Inferior parietal cortex (tissue), 1 donor: ENCODE results near the gene ZNF555.
"Not testable (repeated sequence)": the region's sequence is repeated elsewhere in the genome, so short reads cannot be mapped to it uniquely, and the experiment has no call there.

Experiments
- DNase-seq: peaks from one replicate; pipeline ENCODE4 v3.0.0-alpha.2; 2016; ENCODE audit errors: extremely low spot score

Gene ZNF555

DNA sequence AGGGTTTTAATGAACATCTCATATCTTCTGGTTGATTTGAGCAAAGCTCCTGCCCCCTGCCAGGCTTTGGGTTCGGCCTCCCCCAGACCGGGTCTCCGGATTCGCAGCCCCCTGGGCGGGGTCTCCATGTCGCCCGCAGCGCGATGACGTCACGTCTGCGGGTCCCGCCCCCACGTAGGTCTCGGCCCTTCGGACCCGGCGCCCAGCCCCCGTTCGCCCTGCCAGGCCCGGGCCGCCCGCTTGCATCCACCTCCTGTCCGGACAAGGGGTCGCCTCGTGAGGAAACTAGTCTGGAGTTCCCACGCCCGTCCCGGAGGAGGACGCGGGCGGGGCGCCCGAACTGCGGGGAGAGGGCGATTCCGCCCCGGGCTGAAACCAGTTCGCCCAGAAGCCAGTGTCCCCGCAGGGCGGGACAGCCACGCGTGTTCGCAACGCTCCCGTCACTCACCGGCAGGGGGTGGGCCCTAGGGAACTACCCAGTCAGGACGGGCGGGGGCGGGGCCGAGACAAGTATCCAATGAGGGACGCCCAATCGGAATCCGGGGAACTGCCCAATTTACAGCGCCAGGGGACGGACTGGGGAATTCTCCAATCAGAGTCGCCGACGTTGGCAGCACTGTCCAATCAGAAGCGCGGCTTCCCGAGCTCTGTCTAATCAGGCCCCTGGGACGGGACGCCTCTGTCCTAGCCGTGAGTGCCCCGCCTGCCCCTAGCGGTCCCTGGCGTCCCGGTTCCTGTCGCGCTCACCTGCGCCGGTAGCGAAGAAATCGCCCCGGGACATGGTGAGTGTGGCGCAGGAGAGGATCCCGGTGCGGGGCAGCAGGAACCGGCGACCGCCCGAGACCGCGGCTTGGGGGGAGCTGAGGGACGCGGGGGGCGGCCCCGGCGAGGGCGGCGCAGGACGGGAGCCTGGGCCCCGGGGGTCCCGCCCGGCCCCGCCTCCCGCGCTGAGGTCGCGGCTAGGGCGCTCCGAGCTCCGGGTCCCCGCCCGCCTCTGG lies at the start of gene ZNF555:
ZNF555 (plus strand) TSS at position 682 of the 998 bp plus-strand sequence; CDS start at position 780, 98 bp downstream.
- DNase-seq = peak; percentile 99

GRCh38 chr19:2791876-2792275 lies 49.4 kb upstream of the ZNF555 start:
- DNase-seq = no peak

DNA sequence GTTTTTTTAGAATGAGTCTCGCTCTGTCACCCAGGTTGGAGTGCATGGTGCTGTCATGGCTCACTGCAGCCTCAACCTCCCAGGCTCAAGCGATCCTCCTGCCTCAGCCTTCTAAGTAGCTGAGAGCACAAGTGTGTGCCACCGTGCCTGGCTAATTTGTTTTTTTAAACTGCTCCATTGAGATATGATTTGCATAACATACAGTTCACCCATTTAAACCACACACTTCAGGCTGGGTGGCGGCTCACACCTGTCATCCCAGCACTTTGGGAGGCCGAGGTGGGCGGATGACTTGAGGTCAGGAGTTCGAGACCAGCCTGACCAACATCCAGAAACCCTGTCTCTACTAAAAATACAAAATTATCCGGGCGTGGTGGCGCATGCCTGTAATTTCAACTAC lies 48.6 kb upstream of the ZNF555 start:
- not testable (repeated sequence) for DNase-seq

DNA sequence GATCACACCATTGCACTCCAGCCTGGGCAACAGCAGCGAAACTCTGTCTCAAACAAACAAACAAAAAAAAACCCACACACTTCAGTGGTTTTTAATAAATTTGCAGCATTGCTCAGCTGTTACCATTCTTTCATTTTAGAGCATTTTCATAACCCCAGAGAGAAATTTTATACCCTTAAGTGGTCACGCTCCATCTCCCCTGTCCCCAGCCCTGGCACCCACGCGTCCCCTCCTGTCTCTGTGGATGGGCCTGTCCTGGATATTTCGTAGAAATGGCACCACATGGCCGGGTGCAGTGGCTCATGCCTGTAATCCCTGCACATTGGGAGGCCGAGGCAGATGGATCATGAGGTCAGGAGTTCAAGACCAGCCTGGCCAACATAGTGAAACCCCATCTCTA lies 48.1 kb upstream of the ZNF555 start:
- no peak for DNase-seq

DNA sequence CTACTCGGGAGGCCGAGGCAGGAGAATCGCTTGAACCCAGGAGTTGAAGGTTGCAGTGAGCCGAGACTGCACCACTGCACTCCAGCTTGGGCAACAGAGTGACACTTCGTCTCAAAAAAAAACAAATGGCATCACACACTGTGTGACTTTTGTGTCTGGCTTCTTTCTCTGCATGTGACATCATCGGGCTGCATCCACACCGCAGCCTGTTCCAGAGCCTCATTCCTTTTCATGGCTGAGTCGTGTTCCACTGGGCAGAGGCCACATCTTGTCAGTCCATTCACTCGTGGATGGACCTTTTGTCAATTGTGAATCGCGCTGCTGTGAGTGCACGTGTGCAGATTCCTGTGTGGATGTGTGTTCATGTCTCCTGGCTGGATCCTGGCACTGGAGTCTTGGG lies 47.7 kb upstream of the ZNF555 start:
- DNase-seq = no peak

DNA sequence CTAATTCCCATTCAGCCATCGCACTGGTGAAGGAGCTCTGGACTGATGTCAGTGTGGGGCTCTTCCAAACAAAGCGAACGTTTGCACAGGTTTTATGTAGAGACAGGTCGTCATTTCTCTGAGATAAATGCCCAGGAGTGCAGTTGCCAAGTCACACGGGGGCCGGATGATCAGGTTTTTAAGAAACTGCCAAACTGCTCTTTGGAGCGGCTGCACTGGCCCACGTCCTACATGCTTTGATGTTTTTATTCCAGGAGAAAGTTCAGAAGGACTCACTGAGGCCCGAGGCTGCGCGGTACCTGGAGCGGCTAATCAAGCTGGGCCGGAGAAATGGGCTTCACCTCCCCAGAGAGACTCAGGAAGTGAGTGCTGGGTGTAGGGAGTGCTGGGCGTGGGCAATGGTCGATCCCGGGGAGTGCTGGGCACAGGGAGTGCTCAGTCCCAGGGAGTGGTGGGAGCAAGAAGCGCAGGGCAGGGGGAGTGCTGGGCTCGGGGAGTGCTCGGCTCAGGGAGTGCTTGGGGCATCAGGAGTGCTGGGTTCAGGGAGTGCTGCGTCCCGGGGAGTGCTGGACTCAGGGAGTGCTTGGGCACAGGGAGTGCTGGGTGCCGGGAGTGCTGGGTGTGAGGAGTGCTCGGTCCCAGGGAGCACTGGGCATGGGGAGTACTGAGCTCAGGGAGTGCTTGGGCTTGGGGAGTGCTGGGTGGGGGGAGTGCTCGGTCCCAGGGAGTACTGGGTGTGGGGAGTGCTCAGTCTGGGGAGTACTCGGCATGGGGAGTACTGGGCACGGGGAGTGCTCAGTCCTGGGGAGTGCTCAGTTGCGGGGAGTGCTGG lies 45.2 kb upstream of the ZNF555 start:
- no peak for DNase-seq

- DNase-seq = no peak
Measured at GRCh38 chr19:2796659-2797266, 44.5 kb upstream of the ZNF555 start.

- no peak for DNase-seq
Measured at GRCh38 chr19:2797280-2797679, 44.0 kb upstream of the ZNF555 start.

DNA sequence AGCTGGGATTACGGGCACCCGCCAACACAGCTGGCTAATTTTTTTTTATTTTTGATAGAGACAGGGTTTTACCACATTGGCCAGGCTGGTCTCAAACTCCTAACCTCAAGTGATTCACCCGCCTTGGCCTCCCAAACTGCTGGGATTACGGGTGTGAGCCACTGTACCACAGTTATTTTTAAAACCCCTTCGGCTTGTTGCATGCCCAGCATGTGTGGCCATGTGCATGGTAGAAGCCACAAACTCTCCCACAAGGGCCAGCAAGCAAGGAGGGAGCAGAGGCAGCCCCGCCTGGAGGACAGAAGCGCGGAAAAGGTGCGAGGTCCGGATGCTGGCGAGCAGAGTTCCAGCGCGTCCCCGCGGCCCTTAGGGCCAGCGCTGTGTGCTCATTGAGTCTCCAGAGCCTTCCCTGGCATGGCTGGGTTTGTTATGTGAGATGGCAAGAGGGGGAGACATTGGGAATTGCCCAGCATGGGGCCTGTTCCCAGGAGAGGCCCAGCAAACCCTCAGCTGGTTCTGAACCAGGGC lies 43.1 kb upstream of the ZNF555 start:
- DNase-seq = no peak

DNA sequence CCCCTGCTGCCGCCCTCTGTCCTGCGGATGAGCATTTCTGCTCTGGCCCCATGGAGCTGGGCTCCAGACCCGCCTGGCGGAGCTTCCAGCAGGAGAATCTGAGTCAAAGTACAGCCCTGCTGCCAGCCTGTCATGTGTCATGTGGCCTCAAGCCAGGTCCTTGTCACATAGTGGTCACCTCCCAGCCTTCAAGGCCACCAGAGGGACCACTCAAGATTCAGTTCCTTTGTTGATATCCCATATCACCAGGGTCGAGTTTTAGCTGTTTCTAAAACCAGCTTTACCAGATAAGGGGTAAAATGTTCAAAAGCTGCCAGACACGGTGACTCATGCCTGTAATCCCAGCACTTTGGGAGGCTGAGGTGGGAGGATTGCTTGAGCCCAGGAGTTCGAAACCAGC lies 42.5 kb upstream of the ZNF555 start:
- DNase-seq = no peak

DNA sequence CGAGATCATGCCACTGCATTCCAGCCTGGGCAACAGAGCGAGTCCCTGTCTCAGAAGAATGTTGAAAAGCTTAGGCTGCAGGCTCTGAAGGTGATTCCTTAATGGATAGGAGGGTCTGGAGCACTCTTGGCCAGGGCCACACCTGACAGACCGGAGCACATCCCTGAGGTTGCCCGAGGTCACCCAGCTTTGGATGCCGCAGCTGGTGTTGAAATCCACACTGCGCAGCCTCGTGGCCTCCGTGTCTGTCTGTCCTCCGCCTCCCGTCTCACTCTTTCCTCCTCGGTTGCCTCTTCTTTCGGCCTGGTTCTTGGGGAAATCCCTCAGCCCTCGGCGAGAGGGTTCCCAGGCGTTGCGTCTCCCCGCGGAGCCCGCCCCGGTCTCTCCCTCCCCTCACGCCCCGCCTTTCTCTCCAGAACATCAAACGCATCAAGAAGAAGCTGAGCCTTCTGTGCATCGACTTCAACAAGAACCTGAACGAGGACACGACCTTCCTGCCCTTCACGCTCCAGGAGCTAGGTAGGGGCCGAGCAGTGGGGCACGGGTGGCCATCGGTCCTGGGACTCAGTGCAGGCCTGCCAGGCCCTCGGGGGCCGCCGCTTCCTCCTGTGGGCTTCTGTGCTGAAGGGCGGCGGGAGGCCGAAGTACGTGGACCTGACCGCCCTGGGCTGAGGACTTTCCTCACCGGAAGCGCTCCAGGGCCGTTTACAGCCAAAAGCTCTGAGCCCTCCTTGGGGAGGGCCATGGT lies 41.8 kb upstream of the ZNF555 start:
- DNase-seq = no peak

- no peak for DNase-seq
Measured at GRCh38 chr19:2800506-2800905, 40.8 kb upstream of the ZNF555 start.

GRCh38 chr19:2802826-2803225 lies 38.4 kb upstream of the ZNF555 start:
- DNase-seq = no peak

DNA sequence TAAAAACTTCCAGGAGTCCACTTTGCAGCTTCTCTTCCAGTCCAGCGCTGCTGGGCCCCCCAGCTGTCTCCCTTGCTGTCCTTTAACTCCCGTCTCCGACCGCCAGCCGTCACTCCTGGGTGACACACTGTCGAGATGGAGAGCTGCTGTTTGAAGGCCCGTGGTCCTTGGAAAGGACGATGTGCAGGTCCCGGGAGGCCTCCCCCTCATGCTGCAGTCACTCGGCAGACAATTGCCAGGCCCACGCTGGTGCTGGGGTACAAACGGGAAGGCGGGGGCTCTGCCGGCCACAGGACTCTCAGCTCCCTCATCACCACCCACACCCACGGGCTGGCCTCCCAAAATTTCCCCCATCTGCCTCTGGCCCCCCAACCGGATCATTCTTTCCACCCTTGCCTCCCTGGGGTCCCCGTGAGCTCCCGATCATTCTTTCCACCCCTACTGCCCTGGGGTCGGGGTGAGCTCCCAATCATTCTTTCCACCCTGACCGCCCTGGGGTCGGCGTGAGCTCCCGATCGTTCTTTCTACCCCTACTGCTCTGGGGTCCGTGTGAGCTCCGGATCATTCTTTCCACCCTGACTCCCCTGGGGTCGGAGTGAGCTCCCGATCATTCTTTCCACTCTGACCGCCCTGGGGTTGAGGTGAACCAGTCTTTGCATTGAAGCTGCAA lies 37.7 kb upstream of the ZNF555 start:
- DNase-seq = no peak

DNA sequence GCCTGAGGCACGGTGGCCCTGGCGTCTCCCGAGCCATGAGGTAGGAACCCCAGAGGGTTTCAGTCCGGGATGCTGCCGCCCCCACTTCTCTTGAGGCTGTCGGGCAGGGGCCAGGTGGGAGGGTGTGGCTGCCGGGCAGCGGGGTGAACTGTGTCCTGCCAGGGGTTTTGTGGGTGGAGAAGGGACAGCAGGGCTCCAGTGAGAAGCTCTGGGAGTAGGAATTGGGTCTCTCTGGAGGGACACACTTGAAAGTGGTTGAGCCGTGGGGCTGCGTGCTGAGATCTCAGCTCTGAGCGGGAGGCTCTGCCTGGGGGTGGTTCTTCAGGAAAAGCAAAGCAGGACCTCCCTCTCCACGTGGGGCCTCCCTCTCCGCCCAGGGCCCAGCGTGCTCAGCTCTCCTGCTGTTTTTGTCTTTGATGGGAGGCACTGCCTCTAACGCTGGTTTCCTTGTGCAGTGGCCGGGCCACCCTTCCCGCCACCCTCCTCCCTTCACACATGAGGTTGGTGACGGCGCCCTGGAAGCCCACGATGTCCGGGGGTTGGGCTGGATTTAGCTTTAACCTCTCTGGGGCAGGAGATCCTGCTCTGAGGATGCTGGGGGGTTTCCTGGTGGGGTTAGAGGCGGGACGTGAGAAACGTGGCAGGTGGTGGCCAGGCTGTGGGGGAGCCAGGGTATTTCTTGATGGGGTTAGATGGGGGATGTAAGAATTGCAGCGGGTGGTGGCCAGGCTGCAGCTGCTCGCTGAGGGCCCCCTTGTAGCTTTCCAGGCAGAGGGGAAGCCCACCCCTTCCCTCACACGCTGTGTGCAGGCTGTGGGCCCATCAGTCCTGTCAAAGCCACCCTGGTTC lies 36.9 kb upstream of the ZNF555 start:
- DNase-seq = no peak

DNA sequence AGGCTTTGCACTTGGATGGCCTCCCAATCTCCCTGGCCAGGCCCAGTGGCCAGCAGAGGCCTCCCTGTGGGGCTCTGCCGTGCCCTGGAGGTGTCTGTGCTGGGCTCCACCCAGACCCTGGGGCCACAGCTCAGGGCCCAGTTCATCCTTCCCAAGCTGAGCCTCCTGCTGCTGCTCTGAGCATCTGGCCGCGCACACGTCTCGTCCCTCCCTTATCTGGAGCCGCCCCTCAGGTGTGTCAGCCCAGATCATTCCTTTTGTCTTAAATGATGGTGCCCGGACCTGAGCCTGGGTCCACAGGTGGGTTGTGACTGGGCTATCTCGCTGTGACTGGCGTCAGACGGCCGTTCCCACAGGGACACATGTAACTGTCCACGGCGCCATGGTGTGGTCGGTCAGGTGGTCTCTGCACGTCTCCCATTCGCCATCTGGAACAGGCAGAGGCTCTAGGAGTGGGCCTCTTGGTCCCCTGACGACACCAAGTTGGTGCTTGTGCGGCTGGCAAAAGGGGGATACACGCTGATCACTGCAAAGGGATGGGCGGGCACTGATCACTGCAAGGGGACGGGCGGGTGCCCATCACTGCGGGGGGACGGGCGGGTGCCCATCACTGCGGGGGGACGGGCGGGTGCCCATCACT lies 35.9 kb upstream of the ZNF555 start:
- DNase-seq = no peak

DNA sequence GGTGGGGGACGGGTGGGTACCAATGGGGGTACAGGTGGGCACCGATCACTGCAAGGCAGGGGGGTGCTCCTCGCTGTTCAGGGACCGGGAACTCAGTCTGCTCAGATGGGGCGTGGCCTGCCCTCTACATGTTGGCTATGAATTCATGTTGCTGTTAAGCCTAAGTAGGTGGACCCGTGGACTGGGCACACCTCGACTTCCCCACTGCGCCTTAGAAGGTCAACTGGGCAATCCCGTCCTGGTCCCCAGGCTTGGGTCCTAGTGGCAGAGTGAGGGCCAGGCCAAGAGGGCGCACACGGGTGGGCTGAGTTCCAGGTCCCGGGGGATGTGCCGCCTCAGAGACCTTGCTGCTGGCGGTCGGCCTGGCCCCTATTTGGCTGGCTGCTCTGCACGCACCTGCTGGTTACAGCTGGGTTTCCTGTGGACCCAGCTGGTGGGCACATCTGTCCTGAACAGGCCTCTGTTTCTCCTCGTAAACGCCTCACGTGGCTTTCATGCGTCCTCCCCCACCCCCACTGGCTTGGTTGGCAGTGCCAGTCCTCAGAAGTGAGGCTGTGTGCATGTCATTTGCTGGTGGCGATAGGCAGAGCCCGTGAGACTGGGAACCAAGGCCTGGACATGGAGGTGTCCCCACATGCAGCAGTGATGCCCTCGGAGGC lies 35.2 kb upstream of the ZNF555 start:
- no peak for DNase-seq

- no peak for DNase-seq
Measured at GRCh38 chr19:2806736-2807378, 34.4 kb upstream of the ZNF555 start.
